Kidney glomerular epithelial cell (primary cell): ENCODE results near the gene ARHGEF10L.
A peak's percentile ranks its signal among the peaks of the same experiment; 100 is the strongest.

Experiments used
- DNase-seq: peaks from one replicate; lab custom pipeline; 2025; lab: John Stamatoyannopoulos, UW

Gene ARHGEF10L

DNA sequence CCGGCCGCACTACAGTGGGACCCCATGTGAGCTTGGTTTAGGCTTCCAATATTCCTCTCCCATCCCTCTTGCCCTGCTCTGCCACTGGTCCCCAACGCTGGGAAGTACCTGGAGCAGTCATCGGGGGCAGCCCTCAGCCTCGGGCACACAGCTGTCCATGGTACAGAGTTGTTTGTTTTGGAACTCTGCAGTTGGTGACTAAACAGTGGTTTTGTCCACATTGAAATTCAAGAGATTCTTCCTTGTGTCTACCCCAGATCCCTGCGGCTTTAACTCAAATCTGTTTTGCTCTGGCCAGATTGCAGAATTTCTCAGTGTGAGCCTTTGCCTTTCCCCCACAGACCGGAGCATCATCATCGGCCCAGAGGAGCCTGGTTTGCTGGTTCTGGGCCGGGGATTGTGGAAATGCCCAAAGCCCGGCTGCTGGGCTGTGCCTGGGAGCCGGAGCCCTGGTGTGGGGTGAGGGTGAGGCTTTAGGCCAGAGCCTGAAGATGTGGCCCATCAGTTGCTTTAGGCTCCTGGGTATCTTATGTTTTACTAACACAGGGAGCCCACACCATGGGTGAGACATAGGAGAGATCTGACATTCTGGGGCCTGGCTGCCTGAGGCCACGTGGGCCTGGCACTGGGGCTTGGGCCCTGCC lies 93.2 kb downstream of the ARHGEF10L start:
- no peak for DNase-seq

DNA sequence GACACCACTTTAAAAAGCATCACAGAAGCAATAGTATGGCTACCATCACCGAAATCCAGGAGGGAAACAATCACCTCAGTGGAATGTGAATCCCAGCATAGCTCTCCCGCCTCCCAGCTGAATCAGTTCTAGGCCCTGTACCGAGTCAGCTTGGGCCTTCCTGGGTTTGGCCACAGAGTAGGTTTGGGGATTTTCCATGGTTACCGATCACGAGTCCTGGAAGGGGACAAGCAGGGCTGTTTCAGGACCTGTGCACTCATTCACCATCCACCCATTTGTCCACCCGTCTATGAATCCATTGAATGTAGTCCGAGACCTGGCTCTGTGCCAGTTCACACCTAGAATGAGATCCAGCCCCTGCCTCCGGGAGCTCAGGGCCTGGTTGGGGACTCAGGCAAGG lies 94.2 kb downstream of the ARHGEF10L start:
- no peak for DNase-seq

DNA sequence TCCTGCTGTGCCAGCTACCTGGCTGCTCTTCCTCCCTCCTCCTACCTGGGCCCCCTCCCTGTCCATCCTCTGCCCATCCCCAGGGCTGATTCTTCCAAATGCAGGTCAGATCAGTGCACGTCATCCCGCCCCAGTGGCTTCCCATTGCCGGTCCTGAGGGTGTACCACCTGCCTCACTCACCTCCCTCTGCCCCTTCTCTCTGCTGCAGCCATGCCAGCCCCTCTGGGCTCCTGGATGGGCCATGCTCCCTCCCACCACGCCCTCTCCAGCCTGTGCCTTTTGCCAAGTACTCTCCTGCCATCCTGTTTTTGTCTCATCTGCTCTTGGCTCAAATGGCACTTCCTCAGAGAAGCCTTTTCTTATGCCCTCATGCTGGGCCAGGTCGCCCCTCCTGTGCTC lies 95.8 kb downstream of the ARHGEF10L start:
- DNase-seq = no peak

- DNase-seq = no peak
These were observed 96.3 kb downstream of the ARHGEF10L start for GRCh38 chr1:17635811-17636210.

DNA sequence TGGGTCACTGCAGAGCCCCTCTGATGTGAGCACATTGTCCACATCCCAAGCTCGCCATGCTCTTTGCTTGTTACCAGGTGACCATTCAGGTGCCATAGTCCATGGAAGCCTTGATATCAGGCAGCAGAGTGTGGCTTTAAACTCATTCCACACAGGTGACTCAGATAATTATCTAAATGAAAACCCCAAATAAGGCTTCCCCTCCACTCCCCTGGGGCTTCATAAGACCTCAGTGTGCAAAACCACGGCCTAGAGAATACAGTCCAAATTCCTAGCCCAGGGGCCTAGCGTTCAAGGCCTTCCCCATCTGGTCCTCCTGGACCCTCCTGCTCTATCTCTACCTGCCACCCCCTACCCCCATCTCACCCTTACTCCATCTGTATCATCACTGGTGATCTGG lies 97.1 kb downstream of the ARHGEF10L start:
- DNase-seq = peak; percentile 24

DNA sequence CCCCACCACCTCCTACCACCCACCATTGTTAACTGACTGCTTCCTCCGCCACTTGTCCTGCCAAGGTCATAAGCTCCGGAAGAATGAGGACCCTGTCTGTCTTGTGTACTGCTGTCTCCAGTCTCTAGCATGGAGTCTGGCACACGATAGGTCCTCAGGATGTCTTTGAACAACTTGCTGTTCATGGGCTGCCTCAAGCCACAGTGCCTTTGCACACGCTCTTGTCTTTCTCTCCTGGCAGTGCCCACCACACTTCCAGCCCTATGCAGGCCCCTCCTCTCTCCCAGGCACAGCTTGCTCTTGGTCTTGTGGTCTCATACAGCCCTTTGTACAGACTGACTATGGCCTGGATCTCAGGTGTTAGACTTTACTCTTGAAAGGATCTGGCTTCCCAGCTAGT lies 97.6 kb downstream of the ARHGEF10L start:
- no peak for DNase-seq

DNA sequence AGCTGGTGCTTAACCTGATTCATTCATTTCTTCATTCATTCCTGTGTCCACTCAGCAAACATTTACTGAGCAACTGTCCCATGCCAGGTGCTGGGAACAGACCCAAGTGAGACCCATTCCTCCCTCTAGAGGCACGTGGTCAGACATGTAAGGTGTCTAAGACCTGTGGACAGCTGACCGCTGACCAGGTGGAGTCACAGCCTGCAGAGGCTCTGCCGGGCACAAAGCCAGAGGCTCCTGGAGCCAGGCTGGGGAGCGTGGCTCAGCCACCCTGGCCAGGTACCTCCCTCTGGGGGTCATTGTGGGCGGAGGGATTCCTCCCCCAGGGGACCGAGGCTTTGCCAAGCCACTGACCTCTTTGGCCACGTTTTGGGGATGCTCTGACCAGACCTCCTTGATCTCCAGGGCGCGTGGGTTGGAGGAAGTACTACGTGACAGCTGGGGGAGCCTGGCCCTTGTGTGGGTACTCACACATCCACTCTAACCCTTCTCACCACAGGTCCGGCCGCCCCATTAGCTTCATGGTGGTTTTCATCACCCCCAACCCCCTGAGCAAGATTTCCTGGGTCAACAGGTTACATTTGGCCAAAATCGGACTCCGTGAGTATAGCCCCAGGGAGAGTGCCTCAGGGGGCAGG lies 100.3 kb downstream of the ARHGEF10L start:
- no peak for DNase-seq

GRCh38 chr1:17640393-17640792 lies 100.9 kb downstream of the ARHGEF10L start:
- no peak for DNase-seq

DNA sequence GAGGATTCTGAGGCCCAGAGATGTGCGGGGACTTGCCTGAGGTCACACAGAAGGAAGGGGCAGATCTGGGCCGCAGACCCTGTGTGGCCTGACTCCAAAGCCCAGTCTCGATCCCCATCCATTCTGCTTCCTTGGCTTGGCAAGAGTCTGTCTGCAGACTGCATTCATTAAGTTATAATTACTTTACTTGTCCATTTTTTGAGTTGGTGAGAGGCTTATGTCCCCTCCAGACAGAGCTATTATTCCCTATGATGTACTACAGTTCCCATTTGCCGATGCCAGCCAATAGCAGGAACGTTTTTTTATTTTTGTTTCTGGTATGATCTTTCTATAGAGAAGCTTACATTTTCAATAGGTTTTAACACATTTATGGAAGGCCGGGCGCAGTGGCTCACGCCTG lies 101.5 kb downstream of the ARHGEF10L start:
- DNase-seq = no peak

DNA sequence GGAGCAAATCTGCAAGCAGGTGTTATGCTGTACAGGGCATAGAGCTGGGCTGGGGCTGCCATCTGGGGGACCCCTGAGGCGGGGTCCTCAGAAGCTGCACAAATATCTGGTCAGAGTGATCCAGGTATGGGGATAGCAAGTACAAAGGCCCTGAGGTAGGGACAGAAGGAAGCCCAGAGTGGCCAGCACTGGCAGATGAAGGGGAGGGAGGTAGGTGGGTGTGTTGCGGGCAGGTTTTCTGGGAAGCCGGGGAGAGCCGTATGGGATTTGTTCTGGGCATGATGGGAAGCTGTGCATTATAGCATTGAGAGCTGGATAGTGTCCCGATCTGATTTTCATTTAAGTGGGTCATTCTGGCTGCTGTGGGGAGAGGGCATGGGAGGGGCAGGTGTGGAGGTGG lies 102.7 kb downstream of the ARHGEF10L start:
- no peak for DNase-seq

- no peak for DNase-seq
These were observed 103.4 kb downstream of the ARHGEF10L start for GRCh38 chr1:17642943-17643342.

- no peak for DNase-seq
These were observed 104.6 kb downstream of the ARHGEF10L start for GRCh38 chr1:17643861-17644703.

- no peak for DNase-seq
These were observed 105.8 kb downstream of the ARHGEF10L start for GRCh38 chr1:17645068-17645911.

- DNase-seq = no peak
These were observed 107.2 kb downstream of the ARHGEF10L start for GRCh38 chr1:17646444-17647280.

DNA sequence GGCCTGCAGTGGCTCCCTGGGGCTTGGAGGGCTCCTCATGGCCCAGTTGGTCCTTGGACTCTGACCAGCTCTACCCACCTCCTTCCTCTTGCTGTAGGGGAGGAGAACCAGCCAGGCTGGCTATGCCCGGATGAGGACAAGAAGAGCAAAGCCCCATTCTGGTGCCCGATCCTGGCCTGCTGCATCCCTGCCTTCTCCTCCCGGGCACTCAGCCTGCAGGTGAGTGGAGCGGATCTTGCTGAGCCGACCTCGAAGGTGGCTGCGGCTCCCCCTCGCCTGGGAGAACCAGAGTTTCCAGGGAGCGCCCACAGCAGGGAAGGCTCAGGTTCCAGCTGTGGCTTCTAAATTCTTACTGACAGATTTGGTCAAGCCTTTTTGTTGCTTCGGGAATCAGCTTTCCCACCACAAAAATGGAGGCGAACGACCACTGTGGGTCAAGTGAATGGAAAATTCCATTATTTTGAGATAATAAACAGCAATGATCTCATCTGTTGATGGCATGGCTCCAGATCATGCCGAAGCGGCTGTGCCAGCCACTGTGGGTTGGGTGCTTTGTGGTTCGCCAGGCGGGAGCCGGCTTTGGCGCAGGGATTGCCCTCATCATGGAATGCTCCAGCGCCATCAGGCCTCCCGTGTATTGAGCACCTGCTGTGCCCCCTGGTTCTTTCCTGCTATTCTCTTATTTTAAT lies 109.1 kb downstream of the ARHGEF10L start:
- peak; percentile 23 for DNase-seq

- no peak for DNase-seq
These were observed 110.0 kb downstream of the ARHGEF10L start for GRCh38 chr1:17649371-17650106.

- DNase-seq = no peak
These were observed 113.8 kb downstream of the ARHGEF10L start for GRCh38 chr1:17653276-17653675.

GRCh38 chr1:17653728-17654351 lies 114.3 kb downstream of the ARHGEF10L start:
- peak; percentile 0 for DNase-seq

DNA sequence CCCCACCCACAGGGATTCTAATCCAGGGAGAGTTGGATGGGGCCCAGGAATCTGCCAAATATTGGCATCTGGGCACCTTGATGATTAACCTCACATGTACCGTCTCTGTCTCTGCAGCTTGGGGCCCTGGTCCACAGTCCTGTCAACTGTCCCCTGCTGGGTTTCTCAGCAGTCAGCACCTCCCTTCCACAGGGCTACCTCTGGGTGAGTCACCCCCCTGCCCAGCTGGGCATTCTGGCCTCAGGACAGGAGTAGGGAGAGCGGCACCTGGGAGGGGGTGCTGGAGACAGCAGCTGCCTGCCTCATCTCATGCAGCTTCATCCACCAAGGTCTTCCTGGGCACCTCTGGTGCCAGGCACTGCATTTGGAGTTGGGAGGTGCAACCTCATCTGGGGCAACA lies 115.0 kb downstream of the ARHGEF10L start:
- no peak for DNase-seq
